ENCODE measurements around the gene KIAA1217.
"Not testable (repeated sequence)": the region's sequence is repeated elsewhere in the genome, so short reads cannot be mapped to it uniquely, and the experiment has no call there.

Gene KIAA1217

GRCh38 chr10:24440817-24441797 lies 232.2 kb downstream of the KIAA1217 start:
- Histone ChIP-seq H3K4me2 (ENCODE audit: low read length) (no peak overlapping the region), H3K36me3 (ENCODE audit: control insufficient read depth, low read length) (no peaks in the 10 kb centered on the region), H3K27ac (ENCODE audit: low read depth, low read length) (no peak overlapping the region), H3K9me3 (ENCODE audit: control insufficient read depth, insufficient read depth, low read length) (no peaks in the 10 kb centered on the region), H3K79me2 (ENCODE audit: control insufficient read depth, low read length) (no peaks in the 10 kb centered on the region), H3K4me1 (ENCODE audit: control insufficient read depth, low read length) (no peaks in the 10 kb centered on the region), H3K27me3 (ENCODE audit: control insufficient read depth, low read length) (no peaks in the 10 kb centered on the region), H3F3A (ENCODE audit: control insufficient read depth, insufficient read depth) (no peaks in the 10 kb centered on the region), H3K4me3 (ENCODE audit: low read length) (no peak overlapping the region), H4K20me1 (ENCODE audit: control insufficient read depth, insufficient read depth, low read depth, low read length) (no peaks in the 10 kb centered on the region), H3K9me2 (replicated peaks; ENCODE audit: control insufficient read depth, low read length) (no peaks in the 10 kb centered on the region)
- TF ChIP-seq EZH2phosphoT487 (IDR thresholded peaks at IDR 0.05; ENCODE audit: borderline replicate concordance, low read length) (no peak), CTCF (IDR thresholded peaks at IDR 0.05; ENCODE audit: low read depth, low read length, poor library complexity, severe bottlenecking) (no peak)

- TF ChIP-seq CTCF (IDR thresholded peaks at IDR 0.05; ENCODE audit: low read depth, low read length, poor library complexity, severe bottlenecking) (no peak), EZH2phosphoT487 (IDR thresholded peaks at IDR 0.05; ENCODE audit: borderline replicate concordance, low read length) (no peak)
- H3F3A ChIP-seq (ENCODE audit: control insufficient read depth, insufficient read depth): no peaks in the 10 kb centered on the region
- H3K36me3 ChIP-seq (ENCODE audit: control insufficient read depth, low read length): no peaks in the 10 kb centered on the region
- no peaks in the 10 kb centered on the region for H3K79me2 ChIP-seq (ENCODE audit: control insufficient read depth, low read length)
- no peaks in the 10 kb centered on the region for H3K9me2 ChIP-seq (replicated peaks; ENCODE audit: control insufficient read depth, low read length)
- H3K27me3 ChIP-seq (ENCODE audit: control insufficient read depth, low read length): no peaks in the 10 kb centered on the region
- no peaks in the 10 kb centered on the region for H3K9me3 ChIP-seq (ENCODE audit: control insufficient read depth, insufficient read depth, low read length)
- H3K27ac ChIP-seq (ENCODE audit: low read depth, low read length): no peak overlapping the region
- no peak overlapping the region for H3K4me3 ChIP-seq (ENCODE audit: low read length)
- no peaks in the 10 kb centered on the region for H4K20me1 ChIP-seq (ENCODE audit: control insufficient read depth, insufficient read depth, low read depth, low read length)
- no peaks in the 10 kb centered on the region for H3K4me1 ChIP-seq (ENCODE audit: control insufficient read depth, low read length)
- no peak overlapping the region for H3K4me2 ChIP-seq (ENCODE audit: low read length)
Measured at GRCh38 chr10:24442234-24442633, 233.3 kb downstream of the KIAA1217 start.

GRCh38 chr10:24442641-24443174 lies 233.8 kb downstream of the KIAA1217 start:
- not testable (repeated sequence) for H3K4me1 ChIP-seq (ENCODE audit: control insufficient read depth, low read length); H3K36me3 ChIP-seq (ENCODE audit: control insufficient read depth, low read length); H3K9me2 ChIP-seq (replicated peaks; ENCODE audit: control insufficient read depth, low read length); H3K27ac ChIP-seq (ENCODE audit: low read depth, low read length); H3K79me2 ChIP-seq (ENCODE audit: control insufficient read depth, low read length); H3K9me3 ChIP-seq (ENCODE audit: control insufficient read depth, insufficient read depth, low read length); H3K4me3 ChIP-seq (ENCODE audit: low read length); H4K20me1 ChIP-seq (ENCODE audit: control insufficient read depth, insufficient read depth, low read depth, low read length); H3F3A ChIP-seq (ENCODE audit: control insufficient read depth, insufficient read depth); H3K27me3 ChIP-seq (ENCODE audit: control insufficient read depth, low read length); H3K4me2 ChIP-seq (ENCODE audit: low read length)

- H4K20me1 ChIP-seq (ENCODE audit: control insufficient read depth, insufficient read depth, low read depth, low read length): no peaks in the 10 kb centered on the region
- no peak overlapping the region for H3K4me2 ChIP-seq (ENCODE audit: low read length)
Measured at GRCh38 chr10:24444337-24444736, 235.4 kb downstream of the KIAA1217 start.

GRCh38 chr10:24445958-24446357 lies 237.0 kb downstream of the KIAA1217 start:
- H3F3A ChIP-seq (ENCODE audit: control insufficient read depth, insufficient read depth); H4K20me1 ChIP-seq (ENCODE audit: control insufficient read depth, insufficient read depth, low read depth, low read length); H3K4me2 ChIP-seq (ENCODE audit: low read length); H3K9me3 ChIP-seq (ENCODE audit: control insufficient read depth, insufficient read depth, low read length); H3K9me2 ChIP-seq (replicated peaks; ENCODE audit: control insufficient read depth, low read length); H3K4me3 ChIP-seq (ENCODE audit: low read length); H3K79me2 ChIP-seq (ENCODE audit: control insufficient read depth, low read length); H3K36me3 ChIP-seq (ENCODE audit: control insufficient read depth, low read length); H3K27me3 ChIP-seq (ENCODE audit: control insufficient read depth, low read length); H3K27ac ChIP-seq (ENCODE audit: low read depth, low read length): not testable (repeated sequence)
- H3K4me1 ChIP-seq (ENCODE audit: control insufficient read depth, low read length): peaks cover 11% of the 10 kb centered on the region

More at GRCh38 chr10:24444337-24444736, 235.4 kb downstream of the KIAA1217 start:
- Histone ChIP-seq H3K4me1 (ENCODE audit: control insufficient read depth, low read length) (peaks cover 6% of the 10 kb centered on the region), H3K36me3 (ENCODE audit: control insufficient read depth, low read length) (no peaks in the 10 kb centered on the region), H3K9me3 (ENCODE audit: control insufficient read depth, insufficient read depth, low read length) (no peaks in the 10 kb centered on the region), H3F3A (ENCODE audit: control insufficient read depth, insufficient read depth) (no peaks in the 10 kb centered on the region), H3K4me3 (ENCODE audit: low read length) (no peak overlapping the region), H3K79me2 (ENCODE audit: control insufficient read depth, low read length) (no peaks in the 10 kb centered on the region), H3K27me3 (ENCODE audit: control insufficient read depth, low read length) (no peaks in the 10 kb centered on the region), H3K9me2 (replicated peaks; ENCODE audit: control insufficient read depth, low read length) (no peaks in the 10 kb centered on the region), H3K27ac (ENCODE audit: low read depth, low read length) (no peak overlapping the region)
- TF ChIP-seq CTCF (IDR thresholded peaks at IDR 0.05; ENCODE audit: low read depth, low read length, poor library complexity, severe bottlenecking) (no peak), EZH2phosphoT487 (IDR thresholded peaks at IDR 0.05; ENCODE audit: borderline replicate concordance, low read length) (no peak)
